DND-41 (cell line): ENCODE data around the gene TXNDC5.

ENCODE experiments used
- ATAC-seq: fragments of 200-7000 bp; cut with Tn5 transposase; 3 replicates; pipeline ENCODE4 v1.9.1; 2021; ENCODE audit warnings: low read depth; ENCODE audit not compliant: insufficient read depth
- DNase-seq: peaks from one replicate; pipeline ENCODE4 v3.0.0-alpha.2; 2020
- H2AFZ ChIP-seq: 2 replicates; pipeline ENCODE4 v1.6.0; 2012; ENCODE audit warnings: low read depth, low read length
- H3K27ac ChIP-seq: 2 replicates; pipeline ENCODE4 v1.5.1; 2012; ENCODE audit warnings: low read length, inconsistent platforms
- H3K27me3 ChIP-seq: fragments of 200-600 bp; sonication (generic); 2 replicates; pipeline ENCODE4 v1.6.0; 2012; ENCODE audit warnings: low read length, mild to moderate bottlenecking, inconsistent platforms; ENCODE audit not compliant: insufficient read depth, poor library complexity
- H3K36me3 ChIP-seq: 2 replicates; pipeline ENCODE4 v1.5.1; 2012; ENCODE audit warnings: low read length, inconsistent platforms; ENCODE audit not compliant: insufficient read depth
- H3K4me1 ChIP-seq: 2 replicates; pipeline ENCODE4 v1.5.1; 2012; ENCODE audit warnings: mild to moderate bottlenecking, low read length; ENCODE audit not compliant: insufficient read depth
- H3K4me2 ChIP-seq: 2 replicates; pipeline ENCODE4 v1.6.0; 2012; ENCODE audit warnings: mild to moderate bottlenecking, moderate library complexity, low read length, inconsistent platforms; ENCODE audit not compliant: insufficient read depth
- H3K4me3 ChIP-seq, 2 experiments: fragments of 200-600 bp in 1 of 2; shearing (Covaris generic) in 1 of 2; 2 replicates each; pipeline ENCODE4 v1.5.1; 2012 to 2016; ENCODE audit warnings: inconsistent platforms in 2 of 2, low read length in 2 of 2, mild to moderate bottlenecking in 2 of 2, low read depth in 1 of 2, moderate library complexity in 1 of 2
- H3K79me2 ChIP-seq: 2 replicates; pipeline ENCODE4 v1.6.0; 2012; ENCODE audit warnings: low read length, inconsistent platforms; ENCODE audit not compliant: insufficient read depth
- H3K9ac ChIP-seq: 2 replicates; pipeline ENCODE4 v1.6.0; 2012; ENCODE audit warnings: low read depth, mild to moderate bottlenecking, inconsistent platforms, low read length, moderate library complexity
- H3K9me3 ChIP-seq: 2 replicates; pipeline ENCODE4 v1.5.1; 2012; ENCODE audit warnings: low read length, moderate library complexity, mild to moderate bottlenecking, inconsistent platforms; ENCODE audit not compliant: insufficient read depth, severe bottlenecking
- H4K20me1 ChIP-seq: 2 replicates; pipeline ENCODE4 v1.6.0; 2012; ENCODE audit warnings: low read length; ENCODE audit not compliant: insufficient read depth
- CTCF ChIP-seq: IDR thresholded peaks from 2 replicates; pipeline ENCODE4 v1.5.1; 2012; ENCODE audit warnings: borderline replicate concordance, low read length, moderate library complexity, mild to moderate bottlenecking; ENCODE audit not compliant: poor library complexity, severe bottlenecking; ENCODE audit errors: extremely low read depth
- EZH2 ChIP-seq: IDR thresholded peaks from 3 replicates; pipeline ENCODE4 v1.6.1; 2012; ENCODE audit warnings: borderline replicate concordance, low read depth, mild to moderate bottlenecking, moderate library complexity, low read length, inconsistent platforms; ENCODE audit not compliant: severe bottlenecking

Gene TXNDC5

GRCh38 chr6:7897461-7898192 lies 13.0 kb downstream of the TXNDC5 start:
- H4K20me1 ChIP-seq, result peaks cover 15% of the 10 kb centered on the region; the same call in 1 of the 2 replicates
- peaks cover 10% of the 10 kb centered on the region for H3K79me2 ChIP-seq
- H3K9ac ChIP-seq, result no peak overlapping the region
- TF ChIP-seq EZH2, result no peak
- no peak for TF ChIP-seq CTCF
- no peaks in the 10 kb centered on the region for H3K4me1 ChIP-seq
- H3K4me3 ChIP-seq, result no peak overlapping the region
- no peak overlapping the region for H3K27ac ChIP-seq
- ATAC-seq (no peak), DNase-seq (no peak)
- H3K9me3 ChIP-seq, result no peaks in the 10 kb centered on the region
- H3K36me3 ChIP-seq, result peaks cover 99% of the 10 kb centered on the region
- no peak overlapping the region for H3K4me2 ChIP-seq
- H3K27me3 ChIP-seq, result no peaks in the 10 kb centered on the region
- no peak overlapping the region for H2AFZ ChIP-seq

DNA sequence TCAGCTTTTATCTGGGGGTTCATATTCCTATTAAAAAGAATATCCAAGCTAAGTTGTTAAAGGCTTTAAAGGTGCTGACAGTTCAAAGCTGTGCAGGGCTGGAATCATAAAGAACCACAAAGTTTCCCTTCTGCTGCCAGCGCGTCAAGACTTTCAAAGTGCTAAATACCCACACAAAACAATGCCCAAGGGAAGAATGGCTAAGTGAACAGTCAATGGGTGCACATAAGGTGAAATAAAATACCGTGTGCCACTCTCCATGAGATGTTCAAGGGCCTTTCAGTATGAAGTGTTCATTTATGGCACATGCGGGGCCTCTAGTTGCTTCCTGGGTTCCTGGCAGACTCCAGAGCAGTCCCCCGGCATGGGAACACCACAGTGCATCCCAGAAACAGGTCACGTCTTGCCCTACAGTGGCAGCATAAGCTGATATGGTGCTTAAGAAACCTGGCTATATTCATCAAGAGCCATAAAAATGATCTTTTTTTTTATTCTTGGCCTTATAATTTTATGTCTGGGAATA lies 14.1 kb downstream of the TXNDC5 start:
- TF ChIP-seq EZH2, result no peak
- TF ChIP-seq CTCF, result no peak
- Histone ChIP-seq H3K4me1 (no peaks in the 10 kb centered on the region), H2AFZ (no peak overlapping the region), H4K20me1 (peaks cover 12% of the 10 kb centered on the region; the same call in 1 of the 2 replicates), H3K36me3 (peaks cover 99% of the 10 kb centered on the region), H3K27me3 (no peaks in the 10 kb centered on the region), H3K4me2 (no peak overlapping the region), H3K9me3 (no peaks in the 10 kb centered on the region), H3K79me2 (peaks cover 8% of the 10 kb centered on the region), H3K9ac (no peak overlapping the region), H3K4me3 (no peak overlapping the region), H3K27ac (no peak overlapping the region)
- no peak for ATAC-seq
- no peak for DNase-seq

GRCh38 chr6:7895125-7895423 lies 15.5 kb downstream of the TXNDC5 start:
- DNase-seq (no peak), ATAC-seq (no peak)
- Histone ChIP-seq H3K79me2 (peaks cover 1% of the 10 kb centered on the region), H4K20me1 (peaks cover 10% of the 10 kb centered on the region; the same call in 1 of the 2 replicates), H3K9ac (no peak overlapping the region), H3K4me3 (no peak overlapping the region), H3K36me3 (peaks cover 99% of the 10 kb centered on the region), H3K27me3 (no peaks in the 10 kb centered on the region), H2AFZ (no peak overlapping the region), H3K4me1 (no peaks in the 10 kb centered on the region), H3K27ac (no peak overlapping the region), H3K4me2 (no peak overlapping the region), H3K9me3 (no peaks in the 10 kb centered on the region)
- TF ChIP-seq EZH2, result no peak
- no peak for TF ChIP-seq CTCF
